Lower lobe of right lung (tissue), 2 donors: ENCODE results near the gene CA10. TPM values are rescaled to one million over a fixed set of nuclear protein-coding genes. Genes with fewer than 3 reads are reported as not detected.

Source experiments
- ATAC-seq, 2 donors: fragments of 200-7000 bp; cut with Tn5 transposase; one replicate each; pipeline ENCODE4 v1.9.1; 2020 to 2022; ENCODE audit warnings: mild to moderate bottlenecking in 2 of 2, moderate library complexity in 2 of 2
- DNase-seq: peaks from one replicate; pipeline ENCODE4 v3.0.0-alpha.2; 2020
- H3K27ac ChIP-seq: fragments of 200-600 bp; one replicate; pipeline ENCODE4 v1.8.0; 2022
- H3K27me3 ChIP-seq: fragments of 200-600 bp; one replicate; pipeline ENCODE4 v1.8.0; 2022; ENCODE audit warnings: low read depth
- H3K36me3 ChIP-seq: fragments of 200-600 bp; one replicate; pipeline ENCODE4 v1.8.0; 2022; ENCODE audit warnings: mild to moderate bottlenecking
- H3K4me1 ChIP-seq: fragments of 200-600 bp; one replicate; pipeline ENCODE4 v1.8.0; 2022
- H3K4me3 ChIP-seq: fragments of 200-600 bp; one replicate; pipeline ENCODE4 v1.8.0; 2022; ENCODE audit warnings: mild to moderate bottlenecking
- H3K9me3 ChIP-seq: fragments of 200-600 bp; one replicate; pipeline ENCODE4 v1.8.0; 2022
- intact Hi-C: fragments of 100-400 bp; cut with DNase I; formaldehyde crosslinking; loops from one replicate; pipeline ENCODE4 v1.11.0; 2022
- total RNA-seq: library from RNA; stranded (reverse); fragmentation: NEBNext Ultra II Directional; extraction: Animal tissue kit (Norgen Biotek cat#: 25700); gene quantifications from one replicate; pipeline ENCODE4 v1.2.1, GENCODE V29; 2021
- TF ChIP-seq, protein P1 (sequence below): fragments of 200-600 bp; IDR thresholded peaks from one replicate; pipeline ENCODE4 v1.8.0; 2022; ENCODE audit warnings: antibody characterized with exemption, mild to moderate bottlenecking
- donor health status: DM: no; HTN: yes; CAD: no; lungs with severe emphysema.

The CA10 gene
- total RNA-seq, 1 donor from 2014 or later, result not detected

DNA sequence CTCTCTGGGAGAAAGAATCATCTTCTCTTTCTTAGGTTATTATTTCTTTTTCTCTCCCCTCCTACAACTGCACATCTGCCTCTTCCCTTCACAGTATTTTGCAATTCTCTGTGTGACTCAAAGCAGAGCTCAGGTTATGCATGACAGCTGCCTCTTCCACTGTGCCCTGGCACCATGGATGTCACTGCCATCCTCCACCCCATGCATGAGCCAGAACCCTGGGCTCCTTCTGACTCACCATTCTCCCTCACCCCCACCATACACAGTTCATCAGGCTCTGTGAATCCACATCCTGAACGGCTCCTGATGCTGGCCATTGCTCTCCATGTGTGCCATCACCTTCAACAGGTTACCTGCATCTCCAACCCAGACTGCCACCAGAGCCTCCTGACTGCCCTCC lies 23.9 kb downstream of the CA10 start:
- DNase-seq, result no peak
- H3K27me3 ChIP-seq, result no peaks in the 10 kb centered on the region
- no peak for ATAC-seq
- no peaks in the 10 kb centered on the region for H3K36me3 ChIP-seq
- no peak overlapping the region for H3K4me3 ChIP-seq
- no peaks in the 10 kb centered on the region for H3K9me3 ChIP-seq
- no peak overlapping the region for H3K27ac ChIP-seq
- intact Hi-C loops, result no loop called here
- TF ChIP-seq, protein P1, sequence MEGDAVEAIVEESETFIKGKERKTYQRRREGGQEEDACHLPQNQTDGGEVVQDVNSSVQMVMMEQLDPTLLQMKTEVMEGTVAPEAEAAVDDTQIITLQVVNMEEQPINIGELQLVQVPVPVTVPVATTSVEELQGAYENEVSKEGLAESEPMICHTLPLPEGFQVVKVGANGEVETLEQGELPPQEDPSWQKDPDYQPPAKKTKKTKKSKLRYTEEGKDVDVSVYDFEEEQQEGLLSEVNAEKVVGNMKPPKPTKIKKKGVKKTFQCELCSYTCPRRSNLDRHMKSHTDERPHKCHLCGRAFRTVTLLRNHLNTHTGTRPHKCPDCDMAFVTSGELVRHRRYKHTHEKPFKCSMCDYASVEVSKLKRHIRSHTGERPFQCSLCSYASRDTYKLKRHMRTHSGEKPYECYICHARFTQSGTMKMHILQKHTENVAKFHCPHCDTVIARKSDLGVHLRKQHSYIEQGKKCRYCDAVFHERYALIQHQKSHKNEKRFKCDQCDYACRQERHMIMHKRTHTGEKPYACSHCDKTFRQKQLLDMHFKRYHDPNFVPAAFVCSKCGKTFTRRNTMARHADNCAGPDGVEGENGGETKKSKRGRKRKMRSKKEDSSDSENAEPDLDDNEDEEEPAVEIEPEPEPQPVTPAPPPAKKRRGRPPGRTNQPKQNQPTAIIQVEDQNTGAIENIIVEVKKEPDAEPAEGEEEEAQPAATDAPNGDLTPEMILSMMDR, result no peak
- H3K4me1 ChIP-seq, result no peaks in the 10 kb centered on the region

DNA sequence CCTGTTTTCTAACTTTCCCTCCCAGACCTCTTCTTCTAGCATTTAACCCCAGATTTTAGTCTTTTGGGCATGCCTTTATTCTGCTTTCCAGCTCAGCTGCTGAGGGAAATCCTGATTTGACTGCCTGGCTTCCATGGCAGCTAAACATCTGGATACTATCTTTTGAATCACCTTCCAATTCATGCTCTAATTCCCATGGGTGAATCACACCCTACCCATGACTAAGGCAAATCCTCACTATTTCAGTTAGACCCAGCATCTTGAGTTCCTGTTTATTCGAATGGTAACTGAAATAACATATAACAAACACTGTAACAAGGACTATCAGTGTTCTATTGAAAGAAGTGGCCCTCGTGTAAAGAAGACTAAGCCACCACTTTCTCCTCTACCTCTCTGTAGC lies 29.8 kb downstream of the CA10 start:
- Histone ChIP-seq H3K27ac (no peak overlapping the region), H3K4me3 (no peak overlapping the region), H3K36me3 (no peaks in the 10 kb centered on the region), H3K9me3 (no peaks in the 10 kb centered on the region), H3K27me3 (no peaks in the 10 kb centered on the region), H3K4me1 (no peaks in the 10 kb centered on the region)
- ATAC-seq (no peak), DNase-seq (no peak)
- intact Hi-C loops, result no loop called here
- TF ChIP-seq, protein P1, result no peak

DNA sequence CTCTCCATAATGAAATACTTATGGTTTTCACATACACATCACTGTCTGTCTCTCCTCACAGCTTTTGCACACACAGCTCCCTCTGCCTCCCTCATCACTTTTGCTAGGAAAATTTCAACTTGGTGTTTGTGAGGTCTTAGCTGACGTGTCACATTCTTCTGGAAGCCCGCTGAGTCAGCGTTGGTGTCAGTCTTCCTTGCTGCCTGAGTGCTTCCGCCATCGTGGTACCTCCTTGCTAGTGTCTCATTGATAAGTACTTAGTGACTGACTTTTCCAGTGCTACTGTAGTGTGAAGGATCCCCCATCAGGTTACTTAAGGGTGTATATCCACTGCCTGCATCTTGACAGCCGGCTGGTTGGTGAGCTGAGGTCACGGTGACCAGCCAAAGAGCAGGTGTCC lies 33.5 kb downstream of the CA10 start:
- Histone ChIP-seq H3K27me3 (no peaks in the 10 kb centered on the region), H3K4me1 (no peaks in the 10 kb centered on the region), H3K27ac (no peak overlapping the region), H3K9me3 (no peaks in the 10 kb centered on the region), H3K36me3 (no peaks in the 10 kb centered on the region), H3K4me3 (no peak overlapping the region)
- ATAC-seq (no peak), DNase-seq (no peak)
- intact Hi-C loops, result no loop called here
- TF ChIP-seq, protein P1, result no peak

DNA sequence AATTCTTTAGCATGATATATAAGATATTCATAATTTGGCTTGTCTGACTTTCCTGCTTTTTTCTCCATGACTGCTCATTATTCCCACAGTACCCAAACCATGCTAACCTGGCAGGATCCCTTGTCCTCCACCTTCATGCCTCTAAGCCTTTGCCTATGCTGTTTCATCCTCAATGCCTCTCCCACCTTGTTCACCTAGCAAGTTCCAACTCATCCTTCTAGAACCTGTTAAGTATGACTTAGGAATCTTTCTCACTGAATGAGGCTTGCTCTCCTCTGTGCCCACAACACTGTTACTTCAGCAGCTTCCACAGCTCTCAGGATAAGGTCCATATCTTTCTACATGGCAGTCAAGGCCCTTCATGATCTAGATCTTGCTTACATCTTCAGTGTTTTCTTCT lies 34.0 kb downstream of the CA10 start:
- no peaks in the 10 kb centered on the region for H3K27me3 ChIP-seq
- TF ChIP-seq, protein P1, result no peak
- H3K4me3 ChIP-seq, result no peak overlapping the region
- intact Hi-C loops, result no loop called here
- DNase-seq, result no peak
- H3K27ac ChIP-seq, result no peak overlapping the region
- no peak for ATAC-seq
- no peaks in the 10 kb centered on the region for H3K4me1 ChIP-seq
- H3K36me3 ChIP-seq, result no peaks in the 10 kb centered on the region
- H3K9me3 ChIP-seq, result no peaks in the 10 kb centered on the region

DNA sequence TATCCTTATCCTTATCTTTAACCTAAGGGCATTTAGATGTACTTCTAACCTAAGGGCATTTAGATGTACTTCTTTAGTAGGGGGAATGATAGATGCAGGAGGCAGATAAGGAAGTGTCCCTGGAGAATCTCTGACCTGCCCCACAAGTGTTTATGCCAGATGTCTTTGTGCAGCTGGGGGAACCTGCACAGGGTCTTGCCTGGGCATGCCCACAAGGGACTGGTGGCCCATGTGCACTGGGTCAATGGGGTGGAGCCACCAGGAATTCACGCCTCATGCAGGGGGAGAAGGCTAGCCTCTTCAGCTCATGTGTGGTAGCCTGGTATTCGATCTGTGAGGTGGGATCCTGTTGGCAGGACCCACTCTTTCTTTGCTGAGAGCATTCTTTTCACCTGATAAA lies 38.0 kb downstream of the CA10 start:
- no peaks in the 10 kb centered on the region for H3K4me1 ChIP-seq
- H3K9me3 ChIP-seq, result no peaks in the 10 kb centered on the region
- ATAC-seq, result no peak
- intact Hi-C loops, result no loop called here
- H3K27ac ChIP-seq, result no peak overlapping the region
- DNase-seq, result no peak
- no peak overlapping the region for H3K4me3 ChIP-seq
- no peaks in the 10 kb centered on the region for H3K36me3 ChIP-seq
- no peaks in the 10 kb centered on the region for H3K27me3 ChIP-seq
- TF ChIP-seq, protein P1, result no peak
